Stomach smooth muscle (tissue), 2 donors: Measurements from ENCODE around the gene TBCD.

Experiments used
- H3K27ac ChIP-seq: one replicate; pipeline ENCODE4 v1.7.0; 2013; ENCODE audit warnings: mild to moderate bottlenecking, low read length, inconsistent platforms
- H3K27me3 ChIP-seq, 2 donors: one replicate each; pipeline ENCODE4 v1.7.0; 2013; ENCODE audit warnings: low read length in 2 of 2; ENCODE audit not compliant: insufficient read depth in 2 of 2, control insufficient read depth in 1 of 2
- H3K36me3 ChIP-seq, 2 donors: one replicate each; pipeline ENCODE4 v1.7.0; 2013; ENCODE audit warnings: low read length in 2 of 2; ENCODE audit not compliant: control insufficient read depth in 2 of 2, insufficient read depth in 2 of 2
- H3K4me1 ChIP-seq: one replicate; pipeline ENCODE4 v1.7.0; 2013; ENCODE audit warnings: low read length; ENCODE audit not compliant: control insufficient read depth, insufficient read depth
- H3K4me3 ChIP-seq, 2 donors: one replicate each; pipeline ENCODE4 v1.7.0; 2013; ENCODE audit warnings: low read length in 2 of 2
- H3K9ac ChIP-seq, 2 donors: one replicate each; pipeline ENCODE4 v1.7.0; 2013; ENCODE audit warnings: low read length in 2 of 2, mild to moderate bottlenecking in 1 of 2
- H3K9me3 ChIP-seq, 2 donors: one replicate each; pipeline ENCODE4 v1.7.0; 2013; ENCODE audit warnings: low read length in 2 of 2; ENCODE audit not compliant: control insufficient read depth in 2 of 2
- donor health status: healthy.
- donor health status: Pancreatic carcinoma.

TBCD gene

GRCh38 chr17:82930043-82930923, 178.4 kb downstream of the TBCD start:
- Histone ChIP-seq H3K27ac (no peak overlapping the region), H3K27me3 (no peaks in the 10 kb centered on the region), H3K36me3 (peaks cover 34 to 43% of the 10 kb centered on the region in 2 donors), H3K9me3 (no peaks in the 10 kb centered on the region), H3K4me3 (no peak overlapping the region), H3K4me1 (peaks cover 10% of the 10 kb centered on the region), H3K9ac (no peak overlapping the region)

- no peak overlapping the region for H3K9ac ChIP-seq
- H3K4me1 ChIP-seq = peaks cover 10% of the 10 kb centered on the region
- H3K27me3 ChIP-seq = no peaks in the 10 kb centered on the region
- H3K27ac ChIP-seq = no peak overlapping the region
- H3K36me3 ChIP-seq = peaks cover 30 to 38% of the 10 kb centered on the region in 2 donors
- H3K4me3 ChIP-seq = no peak overlapping the region
- H3K9me3 ChIP-seq = no peaks in the 10 kb centered on the region
Measured at GRCh38 chr17:82930924-82931698, 179.2 kb downstream of the TBCD start.

- Histone ChIP-seq H3K27ac (peak overlapping the region; percentile 24), H3K4me3 (peak overlapping the region in 1 of 2 donors; percentile 40), H3K9ac (peak overlapping the region in 1 of 2 donors; percentile 17), H3K36me3 (peaks cover 24 to 30% of the 10 kb centered on the region in 2 donors), H3K4me1 (peaks cover 10% of the 10 kb centered on the region), H3K9me3 (no peaks in the 10 kb centered on the region), H3K27me3 (no peaks in the 10 kb centered on the region)
Measured at GRCh38 chr17:82931699-82932517, 180.0 kb downstream of the TBCD start.

- Histone ChIP-seq H3K4me3 (no peak overlapping the region), H3K27me3 (no peaks in the 10 kb centered on the region), H3K9ac (no peak overlapping the region), H3K36me3 (peaks cover 25 to 27% of the 10 kb centered on the region in 2 donors), H3K9me3 (no peaks in the 10 kb centered on the region), H3K27ac (no peak overlapping the region), H3K4me1 (peaks cover 10% of the 10 kb centered on the region)
Measured at GRCh38 chr17:82932518-82933310, 180.8 kb downstream of the TBCD start.

- Histone ChIP-seq H3K4me3 (no peak overlapping the region), H3K4me1 (peaks cover 10% of the 10 kb centered on the region), H3K36me3 (peaks cover 20 to 30% of the 10 kb centered on the region in 2 donors), H3K9ac (no peak overlapping the region), H3K27me3 (no peaks in the 10 kb centered on the region), H3K9me3 (no peaks in the 10 kb centered on the region), H3K27ac (no peak overlapping the region)
Measured at GRCh38 chr17:82933911-82934310, 182.0 kb downstream of the TBCD start.

DNA sequence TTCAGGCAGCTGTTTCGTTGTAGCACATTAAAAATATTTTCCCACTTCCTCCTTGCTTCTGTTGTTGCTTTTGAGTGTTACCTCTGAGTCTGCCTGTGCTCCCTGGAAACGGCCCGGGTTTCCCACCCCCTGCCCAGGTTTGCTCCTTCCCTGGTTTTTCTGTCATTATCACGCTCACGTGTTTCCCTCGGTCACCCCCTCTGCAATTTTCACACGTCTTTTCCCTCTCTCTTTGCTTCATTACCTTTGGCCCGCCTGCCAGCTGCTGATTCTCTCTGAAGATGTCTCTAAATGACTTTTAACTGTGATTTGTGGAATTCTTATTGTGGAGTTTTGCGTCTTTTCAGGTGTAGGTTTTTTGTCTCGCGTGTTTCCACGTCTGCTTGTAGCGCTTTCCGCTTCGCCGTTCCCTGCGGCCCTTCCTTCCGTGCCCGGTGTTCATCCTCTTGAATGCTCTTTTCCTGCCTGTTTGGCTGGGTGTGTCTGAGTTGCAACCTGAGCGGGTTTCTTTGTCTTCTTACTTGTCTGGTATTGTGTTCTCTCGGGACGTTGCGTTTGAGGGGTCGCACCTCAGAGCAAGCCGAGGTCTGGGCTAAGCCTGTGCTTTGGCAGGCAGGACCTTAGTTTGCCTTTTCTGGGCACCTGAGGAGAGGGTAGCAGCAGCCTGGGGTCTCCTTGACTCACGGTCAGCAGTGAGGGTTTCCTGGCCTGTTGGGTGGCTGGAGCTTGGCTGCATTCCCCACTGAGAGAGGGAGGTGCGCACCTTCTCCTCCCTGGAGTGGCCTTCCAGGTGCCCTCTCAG, 184.3 kb downstream of the TBCD start:
- no peaks in the 10 kb centered on the region for H3K9me3 ChIP-seq
- H3K4me1 ChIP-seq = peaks cover 10% of the 10 kb centered on the region
- H3K27ac ChIP-seq = no peak overlapping the region
- H3K9ac ChIP-seq = no peak overlapping the region
- H3K27me3 ChIP-seq = no peaks in the 10 kb centered on the region
- H3K4me3 ChIP-seq = no peak overlapping the region
- peaks cover 19 to 30% of the 10 kb centered on the region in 2 donors for H3K36me3 ChIP-seq

DNA sequence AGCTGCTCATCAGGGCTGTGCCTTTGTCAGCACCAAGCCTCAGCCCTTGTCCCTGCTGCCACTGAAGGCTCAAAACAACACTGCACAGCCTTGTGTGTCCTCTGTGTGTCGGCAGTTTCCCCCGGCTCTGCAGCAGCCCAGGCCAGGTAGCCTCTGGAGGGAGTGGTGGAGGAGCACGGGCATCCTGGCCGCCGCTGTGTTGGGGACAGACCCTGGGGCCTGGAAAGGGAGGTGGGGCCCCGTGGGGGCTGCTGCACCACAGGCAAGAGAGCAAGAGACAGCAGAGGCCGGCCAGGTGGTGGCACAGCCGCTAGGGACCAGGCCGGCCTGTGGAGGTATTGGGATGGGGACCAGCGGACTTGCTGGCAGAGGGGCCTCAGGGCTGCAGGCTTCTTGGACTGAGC, 184.9 kb downstream of the TBCD start:
- H3K9me3 ChIP-seq = no peaks in the 10 kb centered on the region
- peaks cover 5% of the 10 kb centered on the region for H3K4me1 ChIP-seq
- H3K36me3 ChIP-seq = peaks cover 20 to 33% of the 10 kb centered on the region in 2 donors

DNA sequence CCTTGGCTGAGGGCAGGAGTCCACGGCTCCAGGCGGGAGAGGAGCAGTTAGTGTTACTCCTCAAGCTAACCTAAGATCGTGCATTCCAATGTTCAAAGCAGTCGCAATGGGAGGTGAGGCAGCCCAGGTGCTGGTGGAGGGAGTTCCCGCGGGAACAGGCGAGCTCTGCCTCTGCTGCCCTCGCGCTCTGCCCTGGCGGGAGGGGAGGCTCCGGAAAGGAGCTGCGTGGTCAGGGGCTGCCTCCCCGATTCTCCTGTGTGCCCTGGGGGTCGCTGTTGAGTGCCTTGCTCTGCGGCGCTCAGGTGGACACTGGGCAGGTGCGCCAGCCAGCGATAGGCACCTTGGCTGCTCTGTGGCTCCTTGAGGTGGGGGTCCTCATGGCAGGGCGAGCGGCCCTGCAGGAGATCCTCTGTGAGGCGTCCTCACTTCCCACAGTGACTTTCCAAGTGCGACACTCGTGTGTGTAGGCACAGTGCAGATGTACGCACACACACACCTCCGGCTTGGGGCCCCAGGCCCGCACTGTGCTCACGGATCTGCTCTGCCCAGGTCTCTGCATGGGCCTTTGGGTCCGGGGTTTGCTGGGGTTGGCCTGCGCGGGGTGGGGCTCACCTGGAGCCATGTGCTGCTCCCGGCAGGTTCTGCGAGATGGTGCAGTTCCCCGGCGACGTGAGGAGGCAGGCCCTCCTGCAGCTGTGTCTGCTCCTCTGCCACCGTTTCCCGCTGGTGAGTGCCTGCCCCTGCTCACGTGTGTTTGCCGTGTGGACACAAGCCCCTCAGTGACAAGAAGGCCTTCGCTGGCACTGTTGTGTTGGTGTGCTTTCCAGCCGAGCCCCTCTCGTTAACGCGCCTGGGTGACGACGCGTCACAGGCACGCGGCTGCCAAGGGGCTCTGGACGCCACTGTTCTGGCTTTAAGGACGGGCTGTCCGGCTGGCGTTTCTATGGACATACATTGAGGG, 185.8 kb downstream of the TBCD start:
- peaks cover 30 to 40% of the 10 kb centered on the region in 2 donors for H3K36me3 ChIP-seq
- H3K27me3 ChIP-seq = no peaks in the 10 kb centered on the region
- no peaks in the 10 kb centered on the region for H3K9me3 ChIP-seq
- H3K4me1 ChIP-seq = no peaks in the 10 kb centered on the region
- no peak overlapping the region for H3K27ac ChIP-seq
- no peak overlapping the region for H3K4me3 ChIP-seq
- no peak overlapping the region for H3K9ac ChIP-seq

More for the DNA sequence above, 184.9 kb downstream of the TBCD start:
- Histone ChIP-seq H3K9ac (no peak overlapping the region), H3K4me3 (no peak overlapping the region), H3K27ac (no peak overlapping the region), H3K27me3 (no peaks in the 10 kb centered on the region)

DNA sequence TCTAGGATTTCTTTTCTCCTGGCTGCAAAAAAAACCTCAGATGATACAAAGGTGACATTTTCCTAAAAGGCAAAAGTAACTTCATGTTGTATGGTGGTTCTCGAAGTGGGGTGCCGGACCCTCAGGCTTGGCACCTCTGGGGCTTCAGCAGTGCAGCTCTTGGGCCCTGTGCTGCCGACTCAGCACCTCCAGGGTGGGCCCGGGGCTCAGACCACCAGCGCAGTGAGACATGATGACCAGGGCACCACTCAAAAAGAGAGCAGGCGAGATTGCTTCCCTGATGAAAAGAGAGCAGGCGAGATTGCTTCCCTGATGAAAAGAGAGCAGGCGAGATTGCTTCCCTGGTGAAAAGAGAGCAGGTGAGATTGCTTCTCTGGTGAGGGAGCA, 186.6 kb downstream of the TBCD start:
- H3K27ac ChIP-seq = no peak overlapping the region
- peaks cover 37 to 46% of the 10 kb centered on the region in 2 donors for H3K36me3 ChIP-seq
- no peaks in the 10 kb centered on the region for H3K4me1 ChIP-seq
- H3K27me3 ChIP-seq = no peaks in the 10 kb centered on the region
- no peak overlapping the region for H3K9ac ChIP-seq
- no peak overlapping the region for H3K4me3 ChIP-seq
- H3K9me3 ChIP-seq = peaks cover 0 to 2% of the 10 kb centered on the region in 2 donors
